ENCODE results near the gene LARP1.
"Not testable (repeated sequence)": the region's sequence is repeated elsewhere in the genome, so short reads cannot be mapped to it uniquely, and the experiment has no call there.

The LARP1 gene

DNA sequence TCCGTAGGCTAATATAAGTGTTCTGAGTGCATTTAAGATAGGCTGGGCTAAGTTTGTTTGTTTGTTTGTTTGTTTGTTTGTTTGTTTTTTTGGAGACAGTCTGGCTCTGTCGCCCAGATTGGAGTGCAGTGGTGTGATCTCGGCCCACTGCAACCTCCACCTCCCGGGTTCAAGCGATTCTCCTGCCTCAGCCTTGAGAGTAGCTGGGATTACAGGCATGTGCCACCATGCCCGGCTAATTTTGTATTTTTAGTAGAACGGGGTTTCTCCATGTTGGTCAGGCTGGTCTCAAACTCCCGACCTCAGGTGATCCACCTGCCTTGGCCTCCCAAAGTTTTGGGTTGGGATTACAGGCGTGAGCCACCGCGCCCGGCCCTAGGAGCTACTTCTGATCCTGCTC, 4.7 kb downstream of the LARP1 start:
- not testable (repeated sequence) for DNase-seq (ENCODE audit: low read depth in 1 of 2, low spot score in 1 of 2)

DNA sequence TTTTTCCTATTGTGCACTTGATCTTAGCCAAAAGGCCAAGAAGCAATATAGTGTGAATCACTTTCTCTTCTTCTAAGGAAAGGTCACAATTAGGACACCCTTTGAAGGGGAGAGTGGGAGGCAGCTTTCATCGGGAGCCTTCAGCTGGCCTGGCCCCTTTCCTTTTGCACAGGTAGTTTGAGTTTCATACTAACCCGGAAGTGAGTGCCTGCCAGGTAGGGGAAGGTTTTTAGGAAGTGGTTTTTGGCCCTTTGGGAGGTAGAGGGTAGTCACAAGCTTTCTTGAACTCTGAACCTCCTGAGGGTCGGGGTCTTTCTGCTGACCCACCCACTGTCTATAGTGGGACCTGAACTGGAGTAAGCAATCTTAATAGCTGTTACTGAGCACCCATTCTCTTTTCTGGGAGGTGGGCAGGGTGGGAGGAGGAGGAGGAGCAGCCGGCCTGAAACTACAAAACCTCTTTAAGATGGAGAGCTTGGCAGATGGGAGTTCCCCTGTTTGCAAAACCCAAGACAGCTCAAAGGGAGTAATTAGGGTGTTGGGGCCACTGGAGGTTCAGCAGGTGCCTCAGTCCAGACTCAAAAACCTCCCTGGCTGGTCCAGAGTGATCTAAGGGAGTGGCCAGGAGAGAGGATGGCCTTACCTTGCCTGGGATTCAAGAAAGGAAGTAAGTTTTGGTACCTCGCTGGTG, 6.0 kb downstream of the LARP1 start:
- DNase-seq (ENCODE audit: low read depth in 1 of 2, low spot score in 1 of 2): no peak

- no peak for DNase-seq (ENCODE audit: low read depth in 1 of 2, low spot score in 1 of 2)
Measured at GRCh38 chr5:154762261-154762660, 7.1 kb downstream of the LARP1 start.

DNA sequence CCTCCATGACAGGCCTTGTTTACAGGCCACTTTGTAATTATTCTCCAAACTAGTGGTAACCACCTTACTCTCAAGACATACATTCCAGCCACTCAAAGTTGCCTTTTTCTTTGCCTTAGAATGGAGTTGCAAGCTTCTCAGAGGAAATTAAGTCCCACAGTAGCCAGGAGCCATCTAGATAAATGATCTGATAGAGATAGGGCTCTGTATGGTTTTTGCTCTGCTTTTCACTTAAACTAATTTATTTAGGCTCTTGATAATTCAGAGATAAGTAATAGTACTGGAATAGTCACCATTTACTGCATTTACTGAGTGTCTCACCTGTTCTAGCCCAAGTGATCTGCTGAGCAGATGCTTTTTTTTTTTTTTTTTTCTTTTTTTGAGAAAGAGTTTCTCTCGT, 7.5 kb downstream of the LARP1 start:
- no peak for DNase-seq (ENCODE audit: low read depth in 1 of 2, low spot score in 1 of 2)

GRCh38 chr5:154764967-154765366, 9.8 kb downstream of the LARP1 start:
- DNase-seq (ENCODE audit: low read depth in 1 of 2, low spot score in 1 of 2): no peak

DNA sequence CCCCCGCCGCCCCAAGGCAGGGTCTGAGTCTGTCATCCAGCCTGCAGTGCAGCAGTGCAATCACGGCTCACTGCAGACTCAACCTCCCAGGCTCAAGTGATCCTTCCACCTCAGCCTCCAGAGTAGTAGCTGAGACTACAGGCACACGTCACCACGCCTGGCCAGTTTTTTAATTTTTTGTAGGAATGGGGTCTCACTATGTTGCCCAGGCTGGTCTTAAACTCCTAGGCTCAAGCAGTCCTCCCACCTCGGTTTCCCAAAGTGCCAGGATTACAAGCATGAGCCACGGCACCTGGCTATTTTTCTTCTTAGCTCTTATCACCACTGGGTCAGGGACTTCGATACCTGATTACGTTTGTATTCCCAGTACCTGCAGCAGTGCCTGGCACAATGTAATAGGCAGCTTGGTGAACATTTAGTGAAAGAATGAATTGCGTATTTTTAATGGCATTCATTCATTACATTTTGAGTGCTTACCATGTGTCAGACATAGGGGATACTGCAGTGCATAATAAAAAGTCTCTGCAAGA, 10.3 kb downstream of the LARP1 start:
- no peak for DNase-seq (ENCODE audit: low read depth in 1 of 2, low spot score in 1 of 2)

DNA sequence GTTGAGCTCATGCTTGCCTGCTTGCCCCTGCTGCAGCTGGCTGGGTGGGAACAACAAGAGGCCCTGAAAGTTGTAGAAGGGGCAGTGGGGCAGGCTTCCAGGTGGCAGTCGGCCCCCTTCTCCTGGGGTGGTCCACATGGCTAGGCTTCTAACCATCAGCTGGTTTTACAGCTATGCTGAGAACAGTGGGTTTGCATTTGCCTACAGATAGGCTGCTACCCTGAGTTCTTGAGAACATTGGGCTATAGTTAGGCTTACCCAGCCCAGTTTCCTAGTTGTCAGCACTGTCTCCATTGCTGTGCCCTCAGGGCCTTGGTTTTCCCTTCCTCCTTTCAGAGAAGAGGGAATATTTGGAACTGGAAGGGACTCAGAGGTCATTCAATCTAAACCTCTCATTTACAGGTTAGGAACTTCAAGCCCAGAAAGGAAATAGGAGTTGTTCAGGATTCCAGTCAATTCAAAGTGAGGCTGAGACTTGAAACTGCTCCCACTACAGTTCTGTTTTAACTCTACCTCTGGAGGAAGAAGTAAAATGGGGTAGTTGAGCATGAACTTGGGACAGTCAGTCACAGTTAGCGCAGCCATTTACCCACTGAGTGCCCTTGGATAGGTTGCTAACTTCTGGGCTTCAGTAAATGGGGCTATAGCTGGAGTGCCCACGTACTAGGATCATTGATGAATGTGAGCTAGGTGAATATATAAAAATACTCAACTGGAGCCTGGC, 11.5 kb downstream of the LARP1 start:
- no peak for DNase-seq (ENCODE audit: low read depth in 1 of 2, low spot score in 1 of 2)

- no peak for DNase-seq (ENCODE audit: low read depth in 1 of 2, low spot score in 1 of 2)
Measured at GRCh38 chr5:154767576-154767975, 12.4 kb downstream of the LARP1 start.

- DNase-seq (ENCODE audit: low read depth in 1 of 2, low spot score in 1 of 2): no peak
Measured at GRCh38 chr5:154768207-154768606, 13.0 kb downstream of the LARP1 start.

DNA sequence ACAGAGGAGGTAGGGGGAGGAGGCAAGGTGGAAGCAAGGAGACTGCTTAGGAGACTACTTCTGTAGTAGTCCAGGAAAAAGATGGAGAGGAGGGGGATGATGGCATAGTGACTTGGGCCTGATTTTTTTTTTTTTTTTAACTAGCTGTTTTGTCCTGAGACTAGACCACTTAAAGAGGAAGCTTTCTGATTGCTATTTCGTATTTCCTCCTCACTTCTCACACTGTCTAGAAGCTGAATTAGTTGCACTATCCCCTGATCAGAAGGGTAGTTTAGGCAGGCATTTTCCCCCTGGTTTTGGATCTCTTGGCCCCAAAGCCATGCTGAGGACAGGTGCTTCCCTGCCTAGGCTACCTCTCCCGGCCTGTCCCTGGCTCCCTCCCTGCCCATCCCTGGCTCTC, 14.9 kb downstream of the LARP1 start:
- no peak for DNase-seq (ENCODE audit: low read depth in 1 of 2, low spot score in 1 of 2)

DNA sequence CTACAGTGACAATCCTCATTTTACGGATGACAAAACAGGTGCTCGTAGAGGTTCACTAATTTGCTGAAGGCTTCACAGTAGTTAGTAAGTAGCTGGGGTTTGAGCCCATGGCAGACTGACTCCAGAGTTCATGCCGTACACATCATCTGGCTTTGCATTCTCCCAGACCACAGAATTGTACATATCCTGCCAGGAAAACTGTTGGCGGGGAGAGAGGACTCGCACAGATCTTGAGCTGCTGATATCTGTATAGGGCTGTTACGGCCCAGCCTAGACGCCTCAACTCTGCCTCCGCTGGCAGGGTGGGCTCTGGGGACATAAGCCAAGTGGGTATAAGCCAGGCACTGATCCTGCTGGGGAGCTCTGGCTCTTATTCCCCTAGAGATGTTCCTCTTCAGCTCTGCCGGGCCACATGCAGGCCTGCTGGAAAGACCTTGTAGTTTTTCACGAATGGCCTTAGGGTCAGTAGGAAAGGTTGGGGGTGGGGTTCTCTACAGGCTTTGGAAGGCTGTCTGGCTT, 16.3 kb downstream of the LARP1 start:
- DNase-seq (ENCODE audit: low read depth in 1 of 2, low spot score in 1 of 2): no peak

DNA sequence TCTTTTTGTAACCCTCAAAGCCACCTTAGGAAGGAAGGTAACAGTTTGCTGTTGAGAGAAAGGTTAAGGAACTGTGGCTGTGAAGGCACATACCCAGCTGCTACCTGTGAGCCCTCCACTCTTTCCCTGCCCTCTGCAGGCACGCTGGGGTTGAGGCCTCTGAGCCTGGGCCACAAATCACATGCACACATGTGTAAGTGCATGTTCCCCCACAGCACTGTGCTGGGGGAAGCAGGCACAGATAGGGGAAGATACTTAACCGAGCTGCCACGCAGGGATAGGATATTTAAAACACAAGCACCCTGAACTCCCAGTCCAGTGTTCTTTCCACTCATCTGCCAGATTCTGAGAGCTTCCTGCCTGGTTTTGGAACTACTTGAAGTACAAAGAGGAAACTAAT, 18.1 kb downstream of the LARP1 start:
- DNase-seq (ENCODE audit: low read depth in 1 of 2, low spot score in 1 of 2): no peak

GRCh38 chr5:154776167-154776566, 21.0 kb downstream of the LARP1 start:
- no peak for DNase-seq (ENCODE audit: low read depth in 1 of 2, low spot score in 1 of 2)

DNA sequence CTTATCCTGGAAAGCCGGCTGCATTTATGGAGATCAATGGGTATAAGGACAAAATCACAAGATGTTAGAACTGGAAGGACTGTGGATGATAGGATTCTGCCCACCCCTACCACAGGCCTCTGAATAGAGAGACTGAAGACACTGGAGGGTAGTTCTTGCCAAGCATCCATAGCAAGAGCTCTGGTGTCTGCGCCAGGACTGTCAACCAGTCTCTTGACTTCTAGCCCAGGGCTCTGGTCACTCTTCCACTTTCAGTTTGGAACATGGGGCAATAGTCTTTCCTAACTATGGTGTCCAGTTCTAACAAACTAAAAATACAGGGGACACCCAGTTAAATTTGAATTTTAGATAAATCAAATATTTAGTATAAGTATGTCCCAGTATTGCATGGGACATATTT, 23.4 kb downstream of the LARP1 start:
- DNase-seq (ENCODE audit: low read depth in 1 of 2, low spot score in 1 of 2): no peak

DNA sequence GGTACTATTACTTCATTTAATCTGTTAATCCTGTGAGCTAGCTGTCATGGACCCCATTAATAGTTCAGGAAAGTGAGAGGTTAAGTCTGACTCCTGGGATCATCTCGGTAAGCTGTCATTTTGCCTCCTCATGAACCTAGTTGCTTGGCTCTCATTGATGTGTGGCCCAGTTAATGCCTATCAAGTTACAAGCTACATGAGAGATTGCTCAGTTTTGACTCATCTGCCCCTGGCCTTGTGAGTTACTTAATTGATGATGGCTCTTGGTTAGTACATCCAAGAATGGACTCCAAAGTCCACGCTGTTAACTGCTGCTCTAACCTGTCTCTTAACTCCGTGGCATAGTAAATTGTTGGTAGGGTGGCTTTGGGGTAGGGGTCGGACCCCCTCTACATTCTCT, 23.9 kb downstream of the LARP1 start:
- DNase-seq (ENCODE audit: low read depth in 1 of 2, low spot score in 1 of 2): no peak

GRCh38 chr5:154780128-154780527, 25.0 kb downstream of the LARP1 start:
- no peak for DNase-seq (ENCODE audit: low read depth in 1 of 2, low spot score in 1 of 2)

DNA sequence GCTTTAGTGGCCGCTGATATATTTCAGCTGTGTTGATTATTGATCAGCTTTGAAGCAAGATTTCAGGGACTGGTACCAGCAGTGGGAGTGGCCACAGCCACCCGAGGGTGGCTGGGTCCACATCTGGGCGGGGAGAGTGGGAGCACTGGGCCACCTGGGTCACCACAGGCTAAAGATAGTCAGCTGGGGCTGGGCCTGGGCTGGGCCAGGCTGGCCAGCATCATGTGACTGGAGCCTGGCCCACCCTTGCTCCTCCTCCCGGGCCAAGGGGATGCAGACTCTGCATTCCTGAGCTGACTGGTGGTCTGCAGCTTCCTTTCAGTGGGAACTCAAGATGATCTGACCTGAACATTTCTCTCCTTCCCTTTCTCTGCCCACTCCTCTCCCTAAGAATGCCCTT, 27.1 kb downstream of the LARP1 start:
- no peak for DNase-seq (ENCODE audit: low read depth in 1 of 2, low spot score in 1 of 2)

DNA sequence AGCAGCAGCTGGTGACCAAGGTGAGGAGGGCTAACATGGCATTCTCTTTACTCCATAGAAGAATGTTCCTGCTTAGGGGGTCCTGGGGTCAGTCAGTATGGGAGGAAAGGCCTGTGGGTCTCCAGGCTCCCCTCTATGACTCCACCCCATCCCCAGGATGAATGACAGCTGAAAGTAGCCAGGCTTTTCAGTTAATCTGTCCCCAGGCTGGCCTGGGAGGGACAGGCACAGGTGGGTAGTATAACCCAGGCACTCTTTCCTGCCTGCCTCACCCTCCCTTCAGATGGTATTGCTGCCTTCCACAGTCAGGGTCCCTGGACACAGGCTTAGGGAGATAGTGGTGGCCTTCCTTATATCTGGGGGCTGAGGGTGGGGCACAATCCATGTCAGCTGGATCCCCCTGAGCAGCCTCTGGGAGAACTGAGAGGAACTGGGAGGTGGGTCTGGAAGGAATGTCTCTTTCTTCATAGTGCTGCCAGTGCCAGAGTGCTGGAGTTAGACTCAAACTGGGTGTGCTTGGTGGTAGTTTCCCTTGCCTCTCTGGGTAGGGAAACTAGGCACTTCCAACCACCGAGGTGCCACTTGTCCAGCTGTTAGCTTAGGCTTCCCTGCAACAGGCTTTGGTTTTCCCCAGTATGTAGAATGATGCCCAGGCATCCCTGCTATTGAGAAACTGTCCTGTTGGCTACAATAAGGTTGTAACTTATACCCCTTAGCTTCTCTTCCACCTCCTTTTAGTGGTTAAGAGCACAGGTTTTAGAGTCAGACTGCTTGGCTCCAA, 27.8 kb downstream of the LARP1 start:
- no peak for DNase-seq (ENCODE audit: low read depth in 1 of 2, low spot score in 1 of 2)

DNA sequence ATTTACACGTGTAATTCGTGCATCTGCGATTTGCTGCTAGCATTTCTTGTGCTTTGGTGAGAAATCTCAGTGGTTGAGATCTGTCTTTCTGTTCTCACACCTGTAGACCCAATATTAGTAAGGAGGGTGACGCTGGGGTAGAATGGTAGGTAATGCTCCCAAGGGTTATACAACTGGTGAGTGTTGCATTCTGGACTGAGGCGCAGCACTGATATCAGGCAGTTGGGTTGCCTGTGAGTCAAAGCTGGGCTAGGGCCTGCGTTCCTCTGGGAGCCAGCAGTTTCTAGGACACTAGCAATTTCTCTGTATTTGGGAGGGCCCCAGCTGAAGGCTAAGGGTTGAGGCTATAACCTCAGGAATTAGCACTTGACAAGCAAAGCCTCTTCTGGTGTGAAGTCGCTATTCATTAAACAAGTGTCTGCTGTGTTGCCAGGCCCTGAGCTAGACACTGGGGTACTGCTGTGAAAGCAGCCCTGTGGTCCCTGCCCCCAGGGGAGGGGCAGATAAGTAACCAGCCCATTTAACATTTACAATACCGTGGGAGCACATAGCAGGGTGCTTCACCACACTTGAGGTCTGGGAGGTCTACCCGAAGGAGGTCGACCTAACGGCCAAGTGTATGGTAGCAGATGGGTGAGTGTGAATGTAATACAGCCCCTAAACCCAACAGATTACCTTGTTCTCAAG, 28.7 kb downstream of the LARP1 start:
- DNase-seq (ENCODE audit: low read depth in 1 of 2, low spot score in 1 of 2): no peak

GRCh38 chr5:154784856-154785255, 29.7 kb downstream of the LARP1 start:
- DNase-seq (ENCODE audit: low read depth in 1 of 2, low spot score in 1 of 2): no peak

GRCh38 chr5:154786414-154786813, 31.2 kb downstream of the LARP1 start:
- no peak for DNase-seq (ENCODE audit: low read depth in 1 of 2, low spot score in 1 of 2)

Measured in stimulated activated CD4-positive, alpha-beta T cell treated with anti-CD3 and anti-CD28 coated beads, Interleukin-15, amount 100 ng/mL, for 1 hour (primary cell).